Panc1 (cell line): ENCODE measurements around the gene CREB1.

ENCODE experiments used
- POLR2AphosphoS5 ChIP-seq: IDR thresholded peaks from 2 replicates; pipeline ENCODE4 v1.6.1; 2012; ENCODE audit warnings: mild to moderate bottlenecking, low read depth, low read length, moderate library complexity
- SIN3A ChIP-seq: IDR thresholded peaks from 2 replicates; pipeline ENCODE4 v1.6.1; 2012; ENCODE audit warnings: low read depth, mild to moderate bottlenecking, low read length, moderate library complexity, borderline replicate concordance; ENCODE audit not compliant: insufficient read depth
- TF ChIP-seq, protein P1 (sequence below): fragments of 450-650 bp; IDR thresholded peaks from 2 replicates; pipeline ENCODE4 v1.5.1; 2017; ENCODE audit warnings: mild to moderate bottlenecking
- TF ChIP-seq, protein P2 (sequence below), 2 experiments: IDR thresholded peaks; 2 replicates each; pipeline ENCODE4 v1.6.1; 2011 to 2012; ENCODE audit warnings: low read depth in 2 of 2, control low read depth in 1 of 2, low read length in 1 of 2, mild to moderate bottlenecking in 1 of 2, moderate library complexity in 1 of 2; ENCODE audit not compliant: insufficient read depth in 1 of 2

DNA sequence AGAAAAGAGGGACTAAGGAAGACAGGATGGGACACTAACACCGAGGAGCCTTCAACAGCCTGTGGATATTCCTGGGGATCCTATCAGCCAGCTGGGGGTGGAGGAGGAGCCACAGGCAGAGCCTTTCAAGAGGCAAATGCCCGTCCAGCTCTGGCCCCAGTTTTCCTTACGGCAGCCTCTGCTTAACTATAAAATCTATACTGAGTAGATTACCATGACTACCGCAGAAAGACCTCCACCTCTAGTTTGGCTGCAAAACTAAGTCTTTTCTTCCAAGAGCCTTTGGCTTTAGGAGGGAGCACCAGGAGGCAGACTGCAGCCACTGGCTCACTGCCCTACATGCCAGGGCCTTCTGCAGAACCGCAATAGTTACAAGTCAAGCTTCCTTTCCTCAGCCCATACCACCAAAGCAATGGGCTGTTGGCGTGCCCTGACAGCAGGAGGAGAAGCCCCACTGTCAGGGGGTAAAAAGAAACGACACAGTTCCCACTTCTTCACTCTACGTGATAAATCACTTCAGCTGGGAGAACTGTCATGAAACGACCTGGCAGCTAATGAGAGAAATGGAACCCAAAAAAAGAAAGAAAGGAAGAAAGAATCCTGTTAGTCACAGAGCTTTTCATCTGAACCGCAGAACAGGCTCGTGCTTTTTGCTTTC, 25.1 kb upstream of the CREB1 start:
- TF ChIP-seq, protein P1, sequence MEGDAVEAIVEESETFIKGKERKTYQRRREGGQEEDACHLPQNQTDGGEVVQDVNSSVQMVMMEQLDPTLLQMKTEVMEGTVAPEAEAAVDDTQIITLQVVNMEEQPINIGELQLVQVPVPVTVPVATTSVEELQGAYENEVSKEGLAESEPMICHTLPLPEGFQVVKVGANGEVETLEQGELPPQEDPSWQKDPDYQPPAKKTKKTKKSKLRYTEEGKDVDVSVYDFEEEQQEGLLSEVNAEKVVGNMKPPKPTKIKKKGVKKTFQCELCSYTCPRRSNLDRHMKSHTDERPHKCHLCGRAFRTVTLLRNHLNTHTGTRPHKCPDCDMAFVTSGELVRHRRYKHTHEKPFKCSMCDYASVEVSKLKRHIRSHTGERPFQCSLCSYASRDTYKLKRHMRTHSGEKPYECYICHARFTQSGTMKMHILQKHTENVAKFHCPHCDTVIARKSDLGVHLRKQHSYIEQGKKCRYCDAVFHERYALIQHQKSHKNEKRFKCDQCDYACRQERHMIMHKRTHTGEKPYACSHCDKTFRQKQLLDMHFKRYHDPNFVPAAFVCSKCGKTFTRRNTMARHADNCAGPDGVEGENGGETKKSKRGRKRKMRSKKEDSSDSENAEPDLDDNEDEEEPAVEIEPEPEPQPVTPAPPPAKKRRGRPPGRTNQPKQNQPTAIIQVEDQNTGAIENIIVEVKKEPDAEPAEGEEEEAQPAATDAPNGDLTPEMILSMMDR: no peak
- TF ChIP-seq POLR2AphosphoS5: no peak
- TF ChIP-seq, protein P2, sequence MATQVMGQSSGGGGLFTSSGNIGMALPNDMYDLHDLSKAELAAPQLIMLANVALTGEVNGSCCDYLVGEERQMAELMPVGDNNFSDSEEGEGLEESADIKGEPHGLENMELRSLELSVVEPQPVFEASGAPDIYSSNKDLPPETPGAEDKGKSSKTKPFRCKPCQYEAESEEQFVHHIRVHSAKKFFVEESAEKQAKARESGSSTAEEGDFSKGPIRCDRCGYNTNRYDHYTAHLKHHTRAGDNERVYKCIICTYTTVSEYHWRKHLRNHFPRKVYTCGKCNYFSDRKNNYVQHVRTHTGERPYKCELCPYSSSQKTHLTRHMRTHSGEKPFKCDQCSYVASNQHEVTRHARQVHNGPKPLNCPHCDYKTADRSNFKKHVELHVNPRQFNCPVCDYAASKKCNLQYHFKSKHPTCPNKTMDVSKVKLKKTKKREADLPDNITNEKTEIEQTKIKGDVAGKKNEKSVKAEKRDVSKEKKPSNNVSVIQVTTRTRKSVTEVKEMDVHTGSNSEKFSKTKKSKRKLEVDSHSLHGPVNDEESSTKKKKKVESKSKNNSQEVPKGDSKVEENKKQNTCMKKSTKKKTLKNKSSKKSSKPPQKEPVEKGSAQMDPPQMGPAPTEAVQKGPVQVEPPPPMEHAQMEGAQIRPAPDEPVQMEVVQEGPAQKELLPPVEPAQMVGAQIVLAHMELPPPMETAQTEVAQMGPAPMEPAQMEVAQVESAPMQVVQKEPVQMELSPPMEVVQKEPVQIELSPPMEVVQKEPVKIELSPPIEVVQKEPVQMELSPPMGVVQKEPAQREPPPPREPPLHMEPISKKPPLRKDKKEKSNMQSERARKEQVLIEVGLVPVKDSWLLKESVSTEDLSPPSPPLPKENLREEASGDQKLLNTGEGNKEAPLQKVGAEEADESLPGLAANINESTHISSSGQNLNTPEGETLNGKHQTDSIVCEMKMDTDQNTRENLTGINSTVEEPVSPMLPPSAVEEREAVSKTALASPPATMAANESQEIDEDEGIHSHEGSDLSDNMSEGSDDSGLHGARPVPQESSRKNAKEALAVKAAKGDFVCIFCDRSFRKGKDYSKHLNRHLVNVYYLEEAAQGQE (IDR thresholded peaks at IDR 0.05; ENCODE audit: insufficient read depth in 1 of 2, low read depth in 2 of 2, low read length in 1 of 2): no peak
- no peak for TF ChIP-seq SIN3A
